Endodermal cell (in vitro differentiated cells): ENCODE measurements around the gene CFAP92. TPM values are rescaled to one million over a fixed set of nuclear protein-coding genes. Genes with fewer than 3 reads are reported as not detected.

ENCODE experiments used
- DNase-seq: peaks from one replicate; pipeline ENCODE4 v3.0.0-alpha.2; 2017
- H3K27ac ChIP-seq: 2 replicates; pipeline ENCODE4 v1.5.1; 2013; ENCODE audit warnings: mild to moderate bottlenecking, low read depth, low read length, moderate library complexity
- H3K27me3 ChIP-seq: 2 replicates; pipeline ENCODE4 v1.6.1; 2013; ENCODE audit warnings: mild to moderate bottlenecking, low read length, moderate library complexity; ENCODE audit not compliant: insufficient read depth, control insufficient read depth, poor library complexity, severe bottlenecking
- H3K36me3 ChIP-seq: 2 replicates; pipeline ENCODE4 v1.7.0; 2013; ENCODE audit warnings: mild to moderate bottlenecking, low read length, moderate library complexity; ENCODE audit not compliant: control insufficient read depth, insufficient read depth
- H3K4me1 ChIP-seq: one replicate; pipeline ENCODE4 v1.7.0; 2013; ENCODE audit warnings: low read length; ENCODE audit not compliant: control insufficient read depth, insufficient read depth
- H3K4me3 ChIP-seq: 2 replicates; pipeline ENCODE4 v1.5.1; 2013; ENCODE audit warnings: mild to moderate bottlenecking, low read length, moderate library complexity
- H3K9ac ChIP-seq: 2 replicates; pipeline ENCODE4 v1.6.1; 2013; ENCODE audit warnings: mild to moderate bottlenecking, low read length, moderate library complexity; ENCODE audit not compliant: poor library complexity, severe bottlenecking; ENCODE audit errors: extremely low read depth
- H3K9me3 ChIP-seq: 2 replicates; pipeline ENCODE4 v1.6.1; 2013; ENCODE audit warnings: mild to moderate bottlenecking, low read length, moderate library complexity; ENCODE audit not compliant: control insufficient read depth
- H3K27ac Mint-ChIP-seq: 2 replicates; pipeline ENCODE4 v1.8.0; 2020; ENCODE audit warnings: mixed read lengths
- H3K27me3 Mint-ChIP-seq: 2 replicates; pipeline ENCODE4 v1.8.0; 2021; ENCODE audit warnings: mild to moderate bottlenecking, mixed read lengths; ENCODE audit not compliant: insufficient read depth
- H3K36me3 Mint-ChIP-seq: 2 replicates; pipeline ENCODE4 v1.8.0; 2020; ENCODE audit warnings: low read depth, mixed read lengths
- H3K4me1 Mint-ChIP-seq: 2 replicates; pipeline ENCODE4 v1.8.0; 2020; ENCODE audit warnings: mixed read lengths
- H3K4me3 Mint-ChIP-seq: 2 replicates; pipeline ENCODE4 v1.8.0; 2020; ENCODE audit warnings: mild to moderate bottlenecking, moderate library complexity, mixed read lengths
- H3K9me3 Mint-ChIP-seq: 2 replicates; pipeline ENCODE4 v1.8.0; 2020; ENCODE audit warnings: mild to moderate bottlenecking, mixed read lengths
- WGBS, 2 experiments: methylation state at CpG; one replicate each; pipeline versions ENCODE4 v1.1.5 to v1.1.7; 2013; ENCODE audit warnings: missing lambda C conversion rate in 2 of 2, mixed read lengths in 1 of 2; ENCODE audit not compliant: insufficient coverage in 1 of 2, insufficient read length in 1 of 2; 5-methylcytosine and 5-hydroxymethylcytosine counted together
- total RNA-seq, 2 donors: library from RNA; stranded (reverse); fragmentation: NEBNext Ultra II Directional in 1 of 2; extraction: Animal tissue kit (Norgen Biotek cat#: 25700) in 1 of 2; gene quantifications; 2 replicates in 1 of 2; 3 replicates in 1 of 2; pipeline ENCODE4 v1.2.1, GENCODE V29; 2021
- TF ChIP-seq, protein P1 (sequence below): fragments of 200-600 bp; sonication (generic); conservative IDR thresholded peaks from 2 replicates; pipeline ENCODE4 v1.5.0; 2021; ENCODE audit warnings: antibody characterized with exemption, mild to moderate bottlenecking

Gene CFAP92
- total RNA-seq, 2 donors from 2014 or later = 1.3 to 3.0 TPM

DNA sequence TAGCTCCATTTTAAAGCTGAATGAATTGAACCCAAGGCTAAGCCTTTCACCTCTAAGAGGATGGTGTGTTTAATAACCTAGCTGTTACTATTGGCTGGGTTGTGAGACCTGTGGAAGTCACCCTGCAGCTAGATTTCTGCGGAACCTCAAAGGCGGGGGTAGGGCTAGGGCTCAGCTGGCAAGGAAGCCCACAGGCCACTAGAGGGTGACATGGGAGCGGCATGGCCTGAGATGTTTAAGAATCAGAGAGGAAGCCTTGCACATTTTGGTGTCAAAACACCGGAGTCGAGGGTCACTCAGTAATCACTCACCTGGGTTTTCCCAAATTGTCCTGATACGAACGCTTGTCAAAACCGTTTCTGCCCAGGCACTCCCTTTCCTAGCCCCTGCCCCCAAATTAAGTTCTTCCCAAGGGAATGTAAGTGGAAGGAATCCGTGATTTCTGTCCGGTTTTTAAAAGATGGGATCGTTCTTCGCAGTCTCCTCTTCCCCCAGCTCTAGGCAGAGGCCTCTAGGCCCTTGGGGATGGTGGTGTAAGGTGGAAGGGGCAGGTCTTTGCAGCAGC lies 118.2 kb downstream of the CFAP92 start:
- H3K36me3 ChIP-seq = peaks cover 10% of the 10 kb centered on the region
- peaks cover 6% of the 10 kb centered on the region for H3K36me3 Mint-ChIP-seq
- peaks cover 11% of the 10 kb centered on the region for H3K4me1 ChIP-seq
- H3K4me3 ChIP-seq = no peak overlapping the region
- no peaks in the 10 kb centered on the region for H3K9me3 Mint-ChIP-seq
- no peak overlapping the region for H3K4me3 Mint-ChIP-seq
- TF ChIP-seq, protein P1, sequence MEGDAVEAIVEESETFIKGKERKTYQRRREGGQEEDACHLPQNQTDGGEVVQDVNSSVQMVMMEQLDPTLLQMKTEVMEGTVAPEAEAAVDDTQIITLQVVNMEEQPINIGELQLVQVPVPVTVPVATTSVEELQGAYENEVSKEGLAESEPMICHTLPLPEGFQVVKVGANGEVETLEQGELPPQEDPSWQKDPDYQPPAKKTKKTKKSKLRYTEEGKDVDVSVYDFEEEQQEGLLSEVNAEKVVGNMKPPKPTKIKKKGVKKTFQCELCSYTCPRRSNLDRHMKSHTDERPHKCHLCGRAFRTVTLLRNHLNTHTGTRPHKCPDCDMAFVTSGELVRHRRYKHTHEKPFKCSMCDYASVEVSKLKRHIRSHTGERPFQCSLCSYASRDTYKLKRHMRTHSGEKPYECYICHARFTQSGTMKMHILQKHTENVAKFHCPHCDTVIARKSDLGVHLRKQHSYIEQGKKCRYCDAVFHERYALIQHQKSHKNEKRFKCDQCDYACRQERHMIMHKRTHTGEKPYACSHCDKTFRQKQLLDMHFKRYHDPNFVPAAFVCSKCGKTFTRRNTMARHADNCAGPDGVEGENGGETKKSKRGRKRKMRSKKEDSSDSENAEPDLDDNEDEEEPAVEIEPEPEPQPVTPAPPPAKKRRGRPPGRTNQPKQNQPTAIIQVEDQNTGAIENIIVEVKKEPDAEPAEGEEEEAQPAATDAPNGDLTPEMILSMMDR = peak; percentile 83
- H3K9me3 ChIP-seq = no peaks in the 10 kb centered on the region
- peaks cover 23% of the 10 kb centered on the region for H3K4me1 Mint-ChIP-seq
- H3K9ac ChIP-seq = no peak overlapping the region
- peak overlapping the region; percentile 22 for H3K27ac Mint-ChIP-seq
- H3K27ac ChIP-seq = no peak overlapping the region
- H3K27me3 ChIP-seq = no peaks in the 10 kb centered on the region
- peak; percentile 91 for DNase-seq
- H3K27me3 Mint-ChIP-seq = peaks cover 12% of the 10 kb centered on the region
- 42 to 55% methylated on average over 9 to 12 of the region's 12 CpGs for WGBS, 2 experiments

DNA sequence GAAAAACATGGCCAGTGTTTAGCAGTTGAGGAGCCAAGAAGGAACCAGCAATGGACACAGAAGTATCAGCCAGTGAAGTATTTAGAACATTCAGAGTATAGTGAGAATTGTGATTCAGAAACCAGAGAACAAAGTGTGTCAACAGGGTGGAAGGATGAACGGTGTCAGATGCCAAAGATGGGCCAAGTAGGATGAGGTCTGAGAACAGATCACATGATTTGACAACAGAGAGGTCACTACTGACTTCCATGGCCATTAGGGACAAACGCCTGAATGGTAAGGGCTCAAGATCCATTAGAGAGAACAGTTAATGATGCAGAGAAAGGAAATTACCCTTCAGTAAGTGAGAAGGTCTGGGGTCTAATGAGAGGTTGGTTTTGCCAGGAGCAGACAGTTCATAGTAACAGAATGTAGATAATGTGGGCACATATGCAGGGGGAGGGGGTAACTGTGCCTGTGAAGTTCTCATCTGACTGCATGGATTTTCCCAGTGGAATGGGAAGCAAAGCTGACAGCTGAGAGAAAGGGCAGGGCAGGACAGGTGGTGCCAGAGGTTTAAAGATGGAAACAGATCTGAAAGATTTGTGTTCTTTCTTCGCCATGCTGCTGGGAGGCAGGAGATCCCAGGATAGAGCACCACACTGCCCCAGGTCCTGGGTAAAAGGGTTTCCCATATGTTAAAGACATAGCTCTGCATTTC lies 119.2 kb downstream of the CFAP92 start:
- peaks cover 16% of the 10 kb centered on the region for H3K4me1 Mint-ChIP-seq
- Histone ChIP-seq H3K36me3 (peaks cover 20% of the 10 kb centered on the region), H3K4me3 (no peak overlapping the region), H3K27ac (no peak overlapping the region), H3K27me3 (no peaks in the 10 kb centered on the region), H3K4me1 (peaks cover 10% of the 10 kb centered on the region), H3K9me3 (no peaks in the 10 kb centered on the region), H3K9ac (no peak overlapping the region)
- DNase-seq = no peak
- H3K27me3 Mint-ChIP-seq = peaks cover 12% of the 10 kb centered on the region
- H3K9me3 Mint-ChIP-seq = no peaks in the 10 kb centered on the region
- peaks cover 16% of the 10 kb centered on the region for H3K36me3 Mint-ChIP-seq
- H3K27ac Mint-ChIP-seq = no peak overlapping the region
- TF ChIP-seq, protein P1 = no peak
- 83 to 92% methylated on average over 3 of the region's 3 CpGs for WGBS, 2 experiments
- no peak overlapping the region for H3K4me3 Mint-ChIP-seq

GRCh38 chr3:128873244-128874022 lies 120.4 kb downstream of the CFAP92 start:
- 75 to 79% methylated on average over 6 to 8 of the region's 8 CpGs for WGBS, 2 experiments
- H3K4me3 Mint-ChIP-seq = no peak overlapping the region
- Histone ChIP-seq H3K4me3 (no peak overlapping the region), H3K36me3 (peaks cover 24% of the 10 kb centered on the region), H3K4me1 (peaks cover 10% of the 10 kb centered on the region), H3K9me3 (no peaks in the 10 kb centered on the region), H3K27me3 (no peaks in the 10 kb centered on the region), H3K27ac (no peak overlapping the region), H3K9ac (no peak overlapping the region)
- no peaks in the 10 kb centered on the region for H3K9me3 Mint-ChIP-seq
- H3K27ac Mint-ChIP-seq = no peak overlapping the region
- H3K36me3 Mint-ChIP-seq = peaks cover 20% of the 10 kb centered on the region
- no peak for DNase-seq
- peaks cover 12% of the 10 kb centered on the region for H3K27me3 Mint-ChIP-seq
- TF ChIP-seq, protein P1 = no peak
- peaks cover 11% of the 10 kb centered on the region for H3K4me1 Mint-ChIP-seq
